AG04449 (cell line): ENCODE results near the gene PRAMEF20.
"Not testable (repeated sequence)": the region's sequence is repeated elsewhere in the genome, so short reads cannot be mapped to it uniquely, and the experiment has no call there.

Experiments used
- CTCF ChIA-PET: fragments of 350-600 bp; formaldehyde crosslinking; extraction: SDS; loops from one replicate; lab custom pipeline; 2021; ENCODE audit warnings: antibody characterized with exemption; lab: Yijun Ruan, JAX
- POLR2A ChIA-PET: fragments of 400-600, 350-600 bp; formaldehyde crosslinking; extraction: SDS; loops from one replicate; lab custom pipeline; 2020; ENCODE audit warnings: antibody characterized with exemption, inconsistent platforms; lab: Yijun Ruan, JAX
- DNase-seq: peaks from one replicate; pipeline ENCODE4 v3.0.0-alpha.2; 2010; ENCODE audit warnings: low read depth, low spot score
- H3K4me3 ChIP-seq: 2 replicates; pipeline ENCODE4 v1.5.1; 2011; ENCODE audit warnings: low read depth, mild to moderate bottlenecking, control low read depth, low read length
- TF ChIP-seq, protein P1 (sequence below): IDR thresholded peaks from one replicate; pipeline ENCODE4 v1.5.1; 2011; ENCODE audit warnings: mild to moderate bottlenecking, moderate library complexity, low read length, control low read depth, inconsistent platforms; ENCODE audit not compliant: insufficient read depth; ENCODE audit errors: missing control alignments

The PRAMEF20 gene

DNA sequence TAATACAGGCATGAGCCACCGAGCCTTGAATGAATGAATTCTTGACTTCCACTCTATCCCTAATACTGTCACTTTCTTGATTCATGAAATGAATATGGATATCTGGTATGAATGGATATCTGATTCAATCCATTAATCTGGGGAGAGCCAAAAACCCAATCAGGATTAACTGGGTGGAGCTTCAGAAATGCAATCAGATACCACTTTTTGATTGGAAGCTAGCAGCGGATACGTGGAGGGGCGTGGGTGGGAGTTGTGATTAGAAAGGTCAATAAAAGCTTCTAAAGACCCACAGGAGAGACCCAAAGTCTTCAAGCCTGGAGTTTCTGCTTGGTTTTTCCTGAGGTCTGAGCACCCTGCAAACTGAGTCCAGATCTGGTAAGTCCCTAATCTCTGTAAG is at the start of gene PRAMEF20:
Gene PRAMEF20 (plus strand): TSS at position 301 of the 400 bp plus-strand sequence. CDS start 5,905 bp downstream, outside the sequence.
- POLR2A ChIA-PET, DNase-seq, H3K4me3 ChIP-seq, CTCF ChIA-PET: not testable (repeated sequence)

- H3K4me3 ChIP-seq, DNase-seq, CTCF ChIA-PET, POLR2A ChIA-PET: not testable (repeated sequence)
Measured at GRCh38 chr1:13362364-13362763, 47.9 kb upstream of the PRAMEF20 start.

DNA sequence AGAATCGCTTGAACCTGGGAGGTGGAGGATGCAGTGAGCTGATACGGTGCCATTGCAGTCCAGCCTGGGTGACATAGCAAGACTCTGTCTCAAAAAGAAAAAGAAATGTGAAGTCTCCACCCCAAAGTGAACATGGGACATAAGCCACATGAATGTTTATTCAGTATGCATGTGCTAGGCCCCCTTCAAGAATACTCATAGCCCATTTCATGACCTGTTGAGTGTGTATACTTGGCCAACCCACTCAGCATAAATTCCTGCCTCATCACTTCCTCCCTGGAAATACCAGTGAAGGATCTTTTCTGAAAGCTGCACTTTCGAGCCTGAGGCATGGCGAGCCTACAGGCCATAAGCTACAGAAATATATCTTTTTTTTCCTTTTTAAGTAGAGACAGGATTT is 45.3 kb upstream of the PRAMEF20 start:
- CTCF ChIA-PET, DNase-seq, POLR2A ChIA-PET, H3K4me3 ChIP-seq: not testable (repeated sequence)

- POLR2A ChIA-PET, CTCF ChIA-PET, H3K4me3 ChIP-seq, DNase-seq: not testable (repeated sequence)
Measured at GRCh38 chr1:13366536-13366935, 43.7 kb upstream of the PRAMEF20 start.

DNA sequence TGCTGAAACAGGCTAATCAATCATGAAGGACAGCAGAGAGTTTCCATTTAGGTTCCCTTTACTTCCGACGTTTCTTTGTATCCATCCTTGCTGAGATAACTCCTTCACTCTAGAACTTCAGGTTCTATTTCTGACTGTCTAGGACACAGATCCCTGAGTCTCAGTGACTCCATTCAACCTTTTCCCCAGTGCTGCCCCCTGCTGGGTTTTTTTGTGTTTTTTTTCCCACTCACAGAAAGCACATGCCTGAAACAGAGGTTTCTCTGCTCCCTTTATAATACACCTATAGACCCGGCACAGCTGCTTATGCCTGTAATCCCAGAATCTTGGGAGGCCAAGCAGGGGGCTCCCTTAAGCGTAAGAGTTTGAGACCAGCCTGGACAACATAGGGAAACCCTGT is 41.7 kb upstream of the PRAMEF20 start:
- CTCF ChIA-PET, POLR2A ChIA-PET, DNase-seq, H3K4me3 ChIP-seq: not testable (repeated sequence)

DNA sequence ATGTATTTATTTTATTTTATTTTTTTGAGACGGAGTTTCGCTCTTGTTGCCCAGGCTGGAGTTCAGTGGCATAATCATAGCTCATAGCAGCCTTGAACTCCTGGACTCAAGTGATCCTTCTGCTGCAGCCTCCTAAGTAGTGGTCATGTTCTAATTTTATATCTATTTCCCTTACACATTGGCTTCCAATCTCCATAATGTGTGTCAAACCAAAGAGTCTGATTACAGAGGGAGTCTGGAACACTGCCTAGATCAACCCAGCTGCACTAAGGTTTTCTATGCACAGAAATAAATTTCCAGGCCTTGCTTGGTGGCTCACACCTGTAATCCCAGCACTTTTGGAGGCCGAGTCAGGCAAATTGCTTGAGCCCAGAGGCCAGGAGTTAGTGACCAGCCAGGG is 31.3 kb upstream of the PRAMEF20 start:
- POLR2A ChIA-PET, H3K4me3 ChIP-seq, CTCF ChIA-PET, DNase-seq: not testable (repeated sequence)

DNA sequence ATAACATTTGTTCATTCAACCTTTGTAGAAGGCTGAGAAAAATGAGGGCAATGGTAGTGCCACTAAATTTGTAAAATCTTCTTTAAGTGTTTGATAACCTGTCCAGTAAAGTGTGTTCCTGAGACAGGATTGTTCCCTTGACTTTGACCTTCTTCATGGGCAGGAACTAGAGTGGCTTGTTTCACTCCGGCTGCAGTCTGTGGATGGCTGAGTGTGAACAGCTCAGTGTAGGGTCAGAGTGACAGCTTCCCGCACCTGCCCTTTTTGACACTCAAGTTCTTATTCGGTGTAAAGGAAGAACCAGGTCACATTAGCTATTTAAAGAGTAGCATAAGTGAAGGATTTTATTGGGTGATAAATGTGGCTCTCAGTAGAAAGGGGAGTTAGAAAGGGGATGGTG is 29.9 kb upstream of the PRAMEF20 start:
- CTCF ChIA-PET, H3K4me3 ChIP-seq, POLR2A ChIA-PET, DNase-seq: not testable (repeated sequence)

GRCh38 chr1:13389332-13389731 is 20.9 kb upstream of the PRAMEF20 start, which contains the start of gene PRAMEF17:
PRAMEF17 (plus strand) TSS chr1:13389632; CDS start chr1:13389658, 26 bp downstream.
- DNase-seq, H3K4me3 ChIP-seq, CTCF ChIA-PET, POLR2A ChIA-PET: not testable (repeated sequence)

DNA sequence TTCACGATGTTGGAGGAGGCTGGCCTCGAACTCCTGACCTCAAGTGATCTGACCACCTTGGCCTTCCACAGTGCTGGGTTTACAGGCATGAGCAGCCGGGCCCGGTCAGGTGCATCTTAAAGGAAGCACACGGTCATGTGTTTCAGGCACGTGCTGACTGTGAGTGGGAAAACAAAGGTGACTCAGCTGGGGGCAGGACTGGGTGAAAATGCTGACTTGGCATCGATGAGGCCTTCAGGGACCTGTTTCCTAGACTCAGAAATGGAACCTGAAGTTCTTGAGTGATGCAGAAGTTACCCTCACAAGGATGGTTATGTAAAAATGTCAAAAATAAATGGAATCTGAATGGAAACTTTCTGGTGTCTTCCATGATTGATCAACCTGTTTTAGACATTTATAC is 17.2 kb upstream of the PRAMEF20 start:
- H3K4me3 ChIP-seq, DNase-seq, POLR2A ChIA-PET, CTCF ChIA-PET: not testable (repeated sequence)

GRCh38 chr1:13394761-13395160 is 15.5 kb upstream of the PRAMEF20 start:
- H3K4me3 ChIP-seq, DNase-seq, POLR2A ChIA-PET, CTCF ChIA-PET: not testable (repeated sequence)

- DNase-seq, CTCF ChIA-PET, POLR2A ChIA-PET, H3K4me3 ChIP-seq: not testable (repeated sequence)
Measured at GRCh38 chr1:13395311-13395710, 14.9 kb upstream of the PRAMEF20 start.

GRCh38 chr1:13407811-13408210 is 2.4 kb upstream of the PRAMEF20 start:
- no peak for DNase-seq
- TF ChIP-seq, protein P1, sequence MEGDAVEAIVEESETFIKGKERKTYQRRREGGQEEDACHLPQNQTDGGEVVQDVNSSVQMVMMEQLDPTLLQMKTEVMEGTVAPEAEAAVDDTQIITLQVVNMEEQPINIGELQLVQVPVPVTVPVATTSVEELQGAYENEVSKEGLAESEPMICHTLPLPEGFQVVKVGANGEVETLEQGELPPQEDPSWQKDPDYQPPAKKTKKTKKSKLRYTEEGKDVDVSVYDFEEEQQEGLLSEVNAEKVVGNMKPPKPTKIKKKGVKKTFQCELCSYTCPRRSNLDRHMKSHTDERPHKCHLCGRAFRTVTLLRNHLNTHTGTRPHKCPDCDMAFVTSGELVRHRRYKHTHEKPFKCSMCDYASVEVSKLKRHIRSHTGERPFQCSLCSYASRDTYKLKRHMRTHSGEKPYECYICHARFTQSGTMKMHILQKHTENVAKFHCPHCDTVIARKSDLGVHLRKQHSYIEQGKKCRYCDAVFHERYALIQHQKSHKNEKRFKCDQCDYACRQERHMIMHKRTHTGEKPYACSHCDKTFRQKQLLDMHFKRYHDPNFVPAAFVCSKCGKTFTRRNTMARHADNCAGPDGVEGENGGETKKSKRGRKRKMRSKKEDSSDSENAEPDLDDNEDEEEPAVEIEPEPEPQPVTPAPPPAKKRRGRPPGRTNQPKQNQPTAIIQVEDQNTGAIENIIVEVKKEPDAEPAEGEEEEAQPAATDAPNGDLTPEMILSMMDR: no peak
- CTCF ChIA-PET: no interaction called here
- POLR2A ChIA-PET: no interaction called here
- H3K4me3 ChIP-seq: no peak overlapping the region
